HG02623 (cell line): ENCODE data around the gene CADM1.

ENCODE experiments used
- ATAC-seq: cut with Tn5 transposase; IDR thresholded peaks from one replicate; pipeline ENCODE4 v1.9.1; 2021; ENCODE audit warnings: moderate library complexity; ENCODE audit not compliant: unreplicated experiment

CADM1 gene

GRCh38 chr11:115290479-115290878 is 213.7 kb downstream of the CADM1 start:
- ATAC-seq: no peak

DNA sequence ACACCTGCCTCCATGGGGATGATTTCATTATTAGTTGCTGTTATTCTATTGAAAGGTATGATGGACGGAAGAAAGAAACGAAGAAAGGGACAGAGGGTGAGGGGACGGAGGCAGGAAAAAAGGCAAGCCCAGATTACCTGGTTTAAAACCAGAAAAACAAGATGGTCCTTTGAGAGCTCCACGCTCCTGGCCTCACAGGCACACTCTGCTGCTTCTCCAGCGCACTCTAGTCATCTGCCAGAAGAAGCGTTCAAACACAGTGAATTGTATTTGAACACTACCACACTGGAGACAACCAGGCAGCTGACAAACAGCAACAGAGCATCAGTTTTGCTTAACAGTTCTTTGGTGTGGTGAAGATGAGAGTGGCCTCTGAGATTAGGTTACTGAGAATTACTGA is 216.9 kb downstream of the CADM1 start:
- ATAC-seq: no peak

DNA sequence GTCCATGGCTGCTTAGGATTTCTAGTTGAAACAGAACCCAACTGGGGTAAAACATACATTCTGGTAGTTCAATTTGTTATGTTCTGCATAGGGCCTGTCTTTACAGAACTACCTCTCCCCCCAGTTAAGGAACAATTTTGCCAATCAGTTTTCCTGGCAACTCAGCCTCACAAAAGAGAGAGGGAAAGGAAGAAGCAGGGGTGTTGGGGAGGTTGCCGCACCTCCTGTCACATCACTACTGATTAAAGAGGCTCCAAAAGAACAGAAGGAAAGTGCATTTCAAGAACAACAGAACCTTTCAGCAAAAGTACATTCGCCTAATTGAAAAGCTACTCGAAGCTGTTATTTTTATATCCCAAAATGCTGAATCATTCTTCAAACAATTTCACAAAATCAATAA is 217.6 kb downstream of the CADM1 start:
- no peak for ATAC-seq

DNA sequence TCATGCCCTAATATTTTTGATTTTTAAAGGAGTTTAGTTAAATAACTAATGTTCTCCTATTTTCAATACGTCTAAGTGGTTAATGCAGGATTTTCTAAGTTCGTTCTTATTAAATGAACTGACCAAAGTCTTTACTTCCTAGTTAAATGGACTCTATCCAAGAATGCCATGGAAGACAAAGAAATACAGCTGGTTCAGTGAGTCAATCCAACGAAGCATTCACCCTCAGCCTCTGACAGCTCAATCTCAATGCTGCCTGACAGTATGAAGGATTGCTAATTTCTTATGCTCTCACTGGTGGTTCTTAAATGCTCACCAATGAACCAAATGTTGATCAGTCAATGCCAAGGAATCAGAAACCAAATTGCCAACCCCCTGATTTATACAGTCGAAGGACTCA is 219.4 kb downstream of the CADM1 start:
- no peak for ATAC-seq

- no peak for ATAC-seq
These were observed 221.3 kb downstream of the CADM1 start for GRCh38 chr11:115282923-115283322.

- ATAC-seq: no peak
These were observed 223.4 kb downstream of the CADM1 start for GRCh38 chr11:115280775-115281174.

GRCh38 chr11:115279813-115280761 is 224.1 kb downstream of the CADM1 start:
- no peak for ATAC-seq

DNA sequence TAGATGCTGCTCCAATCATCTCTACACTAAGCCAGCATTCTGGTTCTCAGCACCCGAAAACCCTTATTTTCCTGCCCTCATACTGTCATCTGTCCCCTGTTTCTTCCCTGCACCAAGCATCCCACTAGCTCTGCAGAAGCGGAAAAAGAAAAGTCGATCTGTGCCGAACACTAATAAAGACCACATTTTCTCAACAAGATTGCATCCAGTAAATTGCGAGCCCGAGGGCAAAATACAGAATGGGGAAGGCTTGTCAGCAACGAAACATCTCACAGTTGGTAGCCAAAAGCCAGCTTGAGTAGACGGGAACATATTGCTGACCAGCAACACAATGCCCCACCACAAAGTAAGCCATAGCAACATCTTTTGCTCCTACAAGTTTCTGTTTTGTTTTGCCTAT is 227.4 kb downstream of the CADM1 start:
- ATAC-seq: no peak

- ATAC-seq: no peak
These were observed 228.0 kb downstream of the CADM1 start for GRCh38 chr11:115276191-115276590.

- no peak for ATAC-seq
These were observed 229.2 kb downstream of the CADM1 start for GRCh38 chr11:115275045-115275444.

GRCh38 chr11:115272925-115273324 is 231.3 kb downstream of the CADM1 start:
- ATAC-seq: no peak

DNA sequence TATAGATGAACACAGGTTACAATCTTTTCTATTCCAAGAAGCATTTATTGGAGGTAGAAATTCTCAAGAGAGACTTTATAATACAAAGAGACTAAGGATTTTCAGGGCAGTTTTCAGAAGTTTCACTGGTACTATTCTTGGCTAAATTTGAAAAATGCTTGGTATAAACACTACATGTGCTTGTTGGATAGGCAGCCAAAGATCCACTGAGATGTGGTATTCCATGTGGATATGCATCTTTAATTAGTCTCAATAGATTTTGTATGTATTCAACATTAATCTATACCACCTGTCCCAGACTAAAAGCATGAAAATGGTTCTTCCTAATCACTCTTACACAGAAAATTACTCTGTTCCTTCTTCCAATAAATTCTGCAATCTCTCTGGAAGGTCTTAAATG is 232.6 kb downstream of the CADM1 start:
- no peak for ATAC-seq

DNA sequence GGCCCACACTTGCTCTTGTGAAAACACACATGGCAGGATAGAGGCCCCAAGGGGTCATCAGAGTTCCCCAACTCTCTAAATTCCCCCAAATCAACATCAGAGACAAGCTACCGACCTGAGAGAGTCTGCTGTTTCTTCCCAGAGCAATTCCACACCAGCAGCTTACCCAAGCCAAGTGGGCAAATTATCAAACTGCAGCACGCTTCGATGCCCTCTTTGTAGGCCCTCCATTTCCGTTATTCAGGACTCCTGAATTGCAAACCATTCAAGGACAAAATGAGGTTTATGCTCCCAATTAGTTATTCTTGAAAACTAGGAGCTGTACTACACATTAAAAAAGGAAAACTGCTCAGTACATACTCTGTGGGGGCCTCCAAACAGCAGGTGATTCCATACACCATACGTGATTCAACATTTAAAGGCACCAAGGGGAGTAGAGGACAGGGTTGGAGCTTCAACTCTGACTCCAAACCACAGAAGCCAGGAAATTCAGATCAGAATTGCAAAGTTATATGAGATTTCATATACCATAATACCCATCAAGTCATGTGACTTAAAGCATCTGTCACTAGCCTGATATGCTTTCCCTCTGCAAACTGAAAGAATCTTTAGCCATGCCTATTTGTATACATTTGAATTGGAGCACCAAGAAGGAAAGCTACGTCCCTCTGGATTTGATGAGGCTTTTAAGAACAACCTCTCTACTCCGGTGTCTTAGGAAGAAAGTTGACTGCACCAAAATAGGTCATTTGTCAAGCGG is 234.8 kb downstream of the CADM1 start:
- ATAC-seq: no peak

- no peak for ATAC-seq
These were observed 236.3 kb downstream of the CADM1 start for GRCh38 chr11:115267871-115268270.

DNA sequence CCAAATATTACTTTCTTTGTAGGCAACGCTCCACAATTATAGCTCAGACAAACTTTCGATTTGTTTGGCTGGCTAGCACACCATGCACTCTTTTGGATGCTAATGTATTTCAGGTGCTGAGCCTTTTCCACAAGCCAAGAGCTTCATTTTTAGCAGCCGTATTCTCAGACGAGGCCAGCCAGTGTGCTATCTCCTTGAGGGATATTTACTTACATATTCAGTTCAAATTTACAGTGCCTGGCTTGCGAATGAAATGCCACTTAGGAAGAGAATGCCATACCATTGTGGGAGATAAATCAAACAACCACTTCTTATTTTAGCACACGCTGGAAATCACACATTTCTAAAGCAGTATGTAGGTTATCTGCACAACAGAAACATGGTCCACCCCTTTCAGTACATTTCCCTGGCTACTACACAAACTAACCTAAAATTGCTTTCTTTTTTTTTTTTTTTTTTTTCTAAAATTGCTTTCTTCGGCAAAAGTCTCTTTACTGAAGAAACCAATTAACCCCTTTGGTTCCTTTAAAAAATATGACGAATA is 236.9 kb downstream of the CADM1 start:
- no peak for ATAC-seq

- no peak for ATAC-seq
These were observed 238.1 kb downstream of the CADM1 start for GRCh38 chr11:115266066-115266639.

DNA sequence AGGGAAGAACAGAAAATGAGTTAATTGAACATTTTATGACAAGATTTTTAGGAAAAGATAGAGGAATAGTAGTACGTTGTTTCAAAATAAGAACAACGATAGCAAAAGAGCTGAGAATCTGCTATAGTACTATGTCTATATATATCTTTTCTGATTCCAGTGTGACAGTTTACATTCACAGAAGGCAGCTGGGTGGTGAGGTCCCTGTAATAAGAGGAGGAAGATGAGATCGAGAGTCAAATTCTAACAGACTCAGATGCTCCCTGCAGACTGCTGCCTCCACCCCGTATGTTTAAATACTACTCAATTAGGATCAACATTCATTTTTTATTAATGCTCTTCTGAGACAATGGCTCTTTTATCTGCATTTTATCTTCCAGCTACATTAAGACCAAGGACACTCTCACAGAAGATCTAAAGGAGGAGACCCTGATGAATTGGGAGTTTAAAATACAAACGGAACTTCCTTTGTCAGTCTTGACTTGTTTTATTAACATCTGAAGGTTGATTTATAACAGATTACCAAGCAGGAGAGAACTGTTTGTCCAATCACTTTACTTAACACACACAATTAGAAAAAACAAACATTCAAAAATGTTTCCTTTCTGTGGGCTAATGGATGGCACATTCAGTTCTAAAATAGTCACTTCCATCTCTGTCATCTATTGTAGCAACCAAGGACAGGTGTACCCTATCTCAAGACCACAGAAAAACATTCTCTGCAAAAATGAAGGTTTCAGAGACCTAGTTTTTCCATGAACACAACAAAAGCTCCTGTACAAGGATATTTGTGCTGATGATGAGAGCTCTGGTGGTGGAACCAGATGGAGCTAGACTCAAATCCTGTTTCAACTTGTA is 240.2 kb downstream of the CADM1 start:
- no peak for ATAC-seq

DNA sequence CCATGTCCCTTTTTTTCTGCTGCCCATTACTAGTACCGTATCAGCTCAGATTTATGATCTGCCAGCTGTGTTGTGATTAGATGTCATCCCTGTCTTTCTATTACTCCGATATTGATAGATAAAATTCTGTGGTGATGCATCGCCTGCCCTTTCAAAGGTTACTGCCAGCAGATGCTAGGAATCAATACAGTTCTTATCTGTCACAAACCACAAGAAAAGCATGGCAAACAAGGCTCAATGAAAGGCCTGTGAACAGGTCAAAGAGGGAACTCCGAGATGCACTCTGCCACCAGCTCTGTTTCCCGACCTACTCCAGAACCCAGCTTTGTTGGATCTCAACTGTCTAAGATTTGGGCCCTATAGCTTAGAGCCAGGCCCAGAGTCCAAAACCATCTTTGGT is 246.0 kb downstream of the CADM1 start:
- ATAC-seq: no peak

DNA sequence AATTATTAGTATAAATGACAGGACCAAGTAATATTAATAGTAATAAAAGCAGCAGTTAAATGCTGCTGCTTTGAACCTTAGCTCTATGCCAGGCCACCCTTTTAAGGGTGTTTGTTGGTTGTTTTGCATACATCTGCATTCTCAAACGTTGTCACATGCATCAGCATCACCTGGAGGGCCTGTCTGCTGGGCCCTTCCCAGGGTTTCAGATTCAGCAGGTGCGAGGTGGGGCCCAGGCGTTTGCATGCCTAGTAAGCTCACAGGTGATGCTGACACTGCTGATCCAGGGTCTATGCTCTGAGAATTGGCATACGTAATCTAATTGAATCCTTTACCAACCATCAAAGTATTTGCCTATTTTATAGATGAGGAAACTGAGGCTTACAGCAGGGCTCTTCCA is 246.5 kb downstream of the CADM1 start:
- ATAC-seq: no peak

DNA sequence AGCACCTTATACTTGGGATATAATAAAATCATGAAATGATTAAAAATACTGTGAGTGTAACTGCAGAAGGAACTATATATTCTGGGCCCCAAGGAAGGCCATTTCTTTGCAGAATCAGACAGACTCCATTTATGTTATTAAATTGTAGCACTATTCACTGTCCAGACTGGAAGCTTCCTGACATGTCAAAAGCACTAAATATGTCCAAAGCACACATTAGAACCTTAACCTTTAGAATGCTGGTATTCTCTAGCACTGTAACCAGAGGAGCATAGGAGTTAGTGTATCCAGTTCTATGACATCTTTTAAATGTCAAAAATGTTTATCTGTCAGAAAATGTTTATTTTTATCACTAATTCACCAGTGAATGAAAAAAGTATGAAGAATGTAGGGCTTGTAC is 246.9 kb downstream of the CADM1 start:
- no peak for ATAC-seq
